Ishikawa (cell line): ENCODE results near the gene TMEM100.

ENCODE experiments used
- CEBPB ChIP-seq: IDR thresholded peaks from 2 replicates; pipeline ENCODE4 v1.6.1; 2012
- CREB1 ChIP-seq: IDR thresholded peaks from 2 replicates; pipeline ENCODE4 v1.6.1; 2012; ENCODE audit warnings: low read depth
- EGR1 ChIP-seq: IDR thresholded peaks from 2 replicates; pipeline ENCODE4 v1.6.1; 2012
- EP300 ChIP-seq: IDR thresholded peaks from 2 replicates; pipeline ENCODE4 v1.6.1; 2012; ENCODE audit warnings: borderline replicate concordance
- FOXM1 ChIP-seq: IDR thresholded peaks from 2 replicates; pipeline ENCODE4 v1.6.1; 2012; ENCODE audit warnings: low read depth, borderline replicate concordance
- NFIC ChIP-seq: IDR thresholded peaks from 2 replicates; pipeline ENCODE4 v1.6.1; 2012
- RAD21 ChIP-seq: IDR thresholded peaks from 2 replicates; pipeline ENCODE4 v1.6.1; 2012; ENCODE audit warnings: low read depth
- TAF1 ChIP-seq: IDR thresholded peaks from 2 replicates; pipeline ENCODE4 v1.6.1; 2012; ENCODE audit warnings: low read depth, mild to moderate bottlenecking
- TCF12 ChIP-seq: IDR thresholded peaks from 2 replicates; pipeline ENCODE4 v1.6.1; 2012; ENCODE audit warnings: low read depth
- TEAD4 ChIP-seq: IDR thresholded peaks from 2 replicates; pipeline ENCODE4 v1.6.1; 2012
- ZBTB7A ChIP-seq: IDR thresholded peaks from 2 replicates; pipeline ENCODE4 v1.6.1; 2012; ENCODE audit warnings: low read depth
- TF ChIP-seq, protein P1 (sequence below): IDR thresholded peaks from 2 replicates; pipeline ENCODE4 v1.6.1; 2012
- TF ChIP-seq, protein P2 (sequence below): IDR thresholded peaks from 2 replicates; pipeline ENCODE4 v1.6.1; 2012; ENCODE audit warnings: low read depth, mild to moderate bottlenecking
- TF ChIP-seq, protein P3 (sequence below): IDR thresholded peaks from 2 replicates; pipeline ENCODE4 v1.6.1; 2012

DNA sequence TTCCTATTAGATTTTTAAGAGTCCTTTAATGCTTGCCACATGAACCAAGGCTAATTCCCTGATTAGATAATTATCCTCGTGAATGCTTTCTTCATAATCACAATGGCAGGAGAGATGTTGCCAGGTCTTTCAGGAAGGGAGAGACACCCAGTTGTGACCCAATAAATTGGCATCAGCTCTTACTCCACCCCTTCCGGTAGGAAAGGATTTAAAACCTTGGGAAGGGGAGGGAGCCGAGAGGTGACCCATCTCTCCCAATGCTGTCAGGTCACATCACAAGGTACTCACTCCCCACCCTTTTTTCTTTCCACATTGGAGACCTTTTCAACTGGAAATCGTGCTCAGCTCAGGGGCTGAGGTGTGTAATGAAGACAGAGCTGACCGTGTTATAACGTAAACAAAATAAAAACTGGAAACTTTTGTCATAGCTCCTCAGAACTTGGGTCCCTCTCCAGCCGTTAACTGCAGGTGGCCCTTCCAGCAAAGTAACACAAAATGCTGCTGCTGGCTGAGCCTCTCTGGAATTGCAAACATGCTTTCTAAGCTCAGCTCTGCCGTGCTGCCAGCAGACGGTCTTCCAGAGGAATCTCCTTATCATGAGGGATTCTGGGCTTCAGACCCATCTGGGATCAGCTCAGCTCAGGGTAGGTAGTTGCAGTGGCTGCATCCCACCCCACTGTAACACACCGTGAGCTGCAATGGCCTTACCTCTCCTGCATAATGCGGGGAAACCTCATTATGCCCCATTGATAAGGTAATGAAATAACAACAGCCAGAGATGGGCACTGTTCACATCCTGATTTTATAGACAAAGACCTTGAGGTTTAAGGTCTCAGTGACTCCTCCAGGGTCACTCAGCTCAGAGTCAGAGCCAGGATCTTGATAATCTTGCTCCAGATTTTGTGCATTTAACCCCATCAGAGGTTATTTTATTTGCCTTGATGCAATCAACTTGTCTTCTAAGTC, 15.6 kb downstream of the TMEM100 start:
- no peak for TF ChIP-seq RAD21
- TF ChIP-seq, protein P1, sequence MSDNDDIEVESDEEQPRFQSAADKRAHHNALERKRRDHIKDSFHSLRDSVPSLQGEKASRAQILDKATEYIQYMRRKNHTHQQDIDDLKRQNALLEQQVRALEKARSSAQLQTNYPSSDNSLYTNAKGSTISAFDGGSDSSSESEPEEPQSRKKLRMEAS, result no peak
- TF ChIP-seq ZBTB7A, result no peak
- TF ChIP-seq TEAD4, result no peak
- TF ChIP-seq, protein P2, sequence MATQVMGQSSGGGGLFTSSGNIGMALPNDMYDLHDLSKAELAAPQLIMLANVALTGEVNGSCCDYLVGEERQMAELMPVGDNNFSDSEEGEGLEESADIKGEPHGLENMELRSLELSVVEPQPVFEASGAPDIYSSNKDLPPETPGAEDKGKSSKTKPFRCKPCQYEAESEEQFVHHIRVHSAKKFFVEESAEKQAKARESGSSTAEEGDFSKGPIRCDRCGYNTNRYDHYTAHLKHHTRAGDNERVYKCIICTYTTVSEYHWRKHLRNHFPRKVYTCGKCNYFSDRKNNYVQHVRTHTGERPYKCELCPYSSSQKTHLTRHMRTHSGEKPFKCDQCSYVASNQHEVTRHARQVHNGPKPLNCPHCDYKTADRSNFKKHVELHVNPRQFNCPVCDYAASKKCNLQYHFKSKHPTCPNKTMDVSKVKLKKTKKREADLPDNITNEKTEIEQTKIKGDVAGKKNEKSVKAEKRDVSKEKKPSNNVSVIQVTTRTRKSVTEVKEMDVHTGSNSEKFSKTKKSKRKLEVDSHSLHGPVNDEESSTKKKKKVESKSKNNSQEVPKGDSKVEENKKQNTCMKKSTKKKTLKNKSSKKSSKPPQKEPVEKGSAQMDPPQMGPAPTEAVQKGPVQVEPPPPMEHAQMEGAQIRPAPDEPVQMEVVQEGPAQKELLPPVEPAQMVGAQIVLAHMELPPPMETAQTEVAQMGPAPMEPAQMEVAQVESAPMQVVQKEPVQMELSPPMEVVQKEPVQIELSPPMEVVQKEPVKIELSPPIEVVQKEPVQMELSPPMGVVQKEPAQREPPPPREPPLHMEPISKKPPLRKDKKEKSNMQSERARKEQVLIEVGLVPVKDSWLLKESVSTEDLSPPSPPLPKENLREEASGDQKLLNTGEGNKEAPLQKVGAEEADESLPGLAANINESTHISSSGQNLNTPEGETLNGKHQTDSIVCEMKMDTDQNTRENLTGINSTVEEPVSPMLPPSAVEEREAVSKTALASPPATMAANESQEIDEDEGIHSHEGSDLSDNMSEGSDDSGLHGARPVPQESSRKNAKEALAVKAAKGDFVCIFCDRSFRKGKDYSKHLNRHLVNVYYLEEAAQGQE, result no peak
- TF ChIP-seq EP300, result no peak
- no peak for TF ChIP-seq TCF12
- TF ChIP-seq NFIC, result no peak
- TF ChIP-seq CEBPB, result no peak
- no peak for TF ChIP-seq CREB1
- no peak for TF ChIP-seq EGR1
- TF ChIP-seq TAF1, result no peak
- TF ChIP-seq FOXM1, result no peak
- TF ChIP-seq, protein P3, sequence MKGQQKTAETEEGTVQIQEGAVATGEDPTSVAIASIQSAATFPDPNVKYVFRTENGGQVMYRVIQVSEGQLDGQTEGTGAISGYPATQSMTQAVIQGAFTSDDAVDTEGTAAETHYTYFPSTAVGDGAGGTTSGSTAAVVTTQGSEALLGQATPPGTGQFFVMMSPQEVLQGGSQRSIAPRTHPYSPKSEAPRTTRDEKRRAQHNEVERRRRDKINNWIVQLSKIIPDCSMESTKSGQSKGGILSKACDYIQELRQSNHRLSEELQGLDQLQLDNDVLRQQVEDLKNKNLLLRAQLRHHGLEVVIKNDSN, result no peak
